ENCODE measurements around the gene THAP3. TPM values are rescaled to one million over a fixed set of nuclear protein-coding genes. Genes with fewer than 3 reads are reported as not detected.

The THAP3 gene
- total RNA-seq, 2 donors from 2014 or later: 37.6 to 42.1 TPM

GRCh38 chr1:6587261-6588005 is 37.2 kb upstream of the THAP3 start:
- H3K4me1 ChIP-seq (replicated peaks): peaks cover 13% of the 10 kb centered on the region
- TF ChIP-seq CTCF (IDR thresholded peaks at IDR 0.05): no peak
- peak; percentile 13 for TF ChIP-seq POLR2A (IDR thresholded peaks at IDR 0.05)
- peak; percentile 65 for TF ChIP-seq POLR2AphosphoS5 (IDR thresholded peaks at IDR 0.05)
- H3K4me3 ChIP-seq: no peak overlapping the region
- no peaks in the 10 kb centered on the region for H3K27me3 ChIP-seq (replicated peaks; ENCODE audit: insufficient read depth)
- peak; percentile 67 for DNase-seq (ENCODE audit: low spot score)
- peaks cover 4 to 6% of the 10 kb centered on the region in 2 donors for H3K36me3 ChIP-seq
- H3K27ac ChIP-seq: peak overlapping the region; percentile 17 to 30
- no peaks in the 10 kb centered on the region for H3K9me3 ChIP-seq
- whole genome bisulfite sequencing: 34% methylated on average over 13 of the region's 13 CpGs
- intact Hi-C loops (cut with DNase I): loop anchor here (5.0 kb wide), 1 partner anchor 40 kb away; no protein-coding TSS in a partner anchor

- 63% methylated on average over 25 of the region's 25 CpGs for WGBS
- Histone ChIP-seq H3K27me3 (replicated peaks; ENCODE audit: insufficient read depth) (no peaks in the 10 kb centered on the region), H3K4me3 (no peak overlapping the region), H3K27ac (peak overlapping the region; percentile 17 to 30), H3K36me3 (peaks cover 6 to 15% of the 10 kb centered on the region in 2 donors), H3K9me3 (no peaks in the 10 kb centered on the region), H3K4me1 (replicated peaks) (peaks cover 13% of the 10 kb centered on the region)
- no peak for DNase-seq (ENCODE audit: low spot score)
- intact Hi-C loops (cut with DNase I): loop anchor here (5.0 kb wide), 1 partner anchor 39 kb away; no protein-coding TSS in a partner anchor
- no peak for TF ChIP-seq POLR2AphosphoS5 (IDR thresholded peaks at IDR 0.05)
- no peak for TF ChIP-seq POLR2A (IDR thresholded peaks at IDR 0.05)
- TF ChIP-seq CTCF (IDR thresholded peaks at IDR 0.05): no peak
These were observed 36.4 kb upstream of the THAP3 start for GRCh38 chr1:6588128-6588892.

GRCh38 chr1:6588893-6589520 is 35.7 kb upstream of the THAP3 start:
- H3K36me3 ChIP-seq: peaks cover 13 to 22% of the 10 kb centered on the region in 2 donors
- no peak for DNase-seq (ENCODE audit: low spot score)
- WGBS: 71% methylated on average over 24 of the region's 24 CpGs
- intact Hi-C loops (cut with DNase I): loop anchor here (5.0 kb wide), 1 partner anchor 38 kb away; no protein-coding TSS in a partner anchor
- no peaks in the 10 kb centered on the region for H3K9me3 ChIP-seq
- H3K4me1 ChIP-seq (replicated peaks): peaks cover 13% of the 10 kb centered on the region
- H3K27me3 ChIP-seq (replicated peaks; ENCODE audit: insufficient read depth): no peaks in the 10 kb centered on the region
- no peak overlapping the region for H3K4me3 ChIP-seq
- H3K27ac ChIP-seq: peak overlapping the region in 1 of 2 donors; percentile 17
- TF ChIP-seq POLR2A (IDR thresholded peaks at IDR 0.05) (no peak), CTCF (IDR thresholded peaks at IDR 0.05) (no peak), POLR2AphosphoS5 (IDR thresholded peaks at IDR 0.05) (no peak)

- DNase-seq (ENCODE audit: low spot score): no peak
- intact Hi-C loops (cut with DNase I): no loop called here
- TF ChIP-seq POLR2A (IDR thresholded peaks at IDR 0.05) (no peak), POLR2AphosphoS5 (IDR thresholded peaks at IDR 0.05) (no peak), CTCF (IDR thresholded peaks at IDR 0.05) (no peak)
- Histone ChIP-seq H3K4me1 (replicated peaks) (peaks cover 13% of the 10 kb centered on the region), H3K27ac (no peak overlapping the region), H3K9me3 (no peaks in the 10 kb centered on the region), H3K4me3 (no peak overlapping the region), H3K36me3 (peaks cover 15 to 26% of the 10 kb centered on the region in 2 donors), H3K27me3 (replicated peaks; ENCODE audit: insufficient read depth) (no peaks in the 10 kb centered on the region)
- 91% methylated on average over 7 of the region's 7 CpGs for WGBS
These were observed 34.6 kb upstream of the THAP3 start for GRCh38 chr1:6590046-6590445.

Measured in prostate gland (tissue), 2 donors.